Breast epithelium (tissue), 4 donors: ENCODE results near the gene SKOR2. TPM values are rescaled to one million over a fixed set of nuclear protein-coding genes. Genes with fewer than 3 reads are reported as not detected.

Experiments used
- DNase-seq, 2 donors: peaks; one replicate each; pipeline ENCODE4 v3.0.0-alpha.2; 2019; ENCODE audit warnings: low spot score in 2 of 2
- H3K27ac ChIP-seq, 2 donors: fragments of 200-600 bp; sonication (generic) in 1 of 2; one replicate each; pipeline ENCODE4 v1.5.1; 2016 to 2019; ENCODE audit warnings: mild to moderate bottlenecking in 1 of 2
- H3K27me3 ChIP-seq, 2 donors: fragments of 200-600 bp; sonication (generic) in 1 of 2; one replicate each; pipeline versions ENCODE4 v1.5.1 to v1.6.0; 2017 to 2019; ENCODE audit warnings: control low read depth in 1 of 2, mild to moderate bottlenecking in 1 of 2
- H3K36me3 ChIP-seq: fragments of 200-600 bp; one replicate; pipeline ENCODE4 v1.5.1; 2019
- H3K4me1 ChIP-seq, 2 donors: fragments of 200-600 bp; sonication (generic); one replicate each; pipeline ENCODE4 v1.5.1; 2016 to 2019; ENCODE audit warnings: control low read depth in 1 of 2
- H3K4me3 ChIP-seq, 3 donors: fragments of 200-600 bp; sonication (generic); 1 replicate in 2 of 3; 2 replicates in 1 of 3; pipeline ENCODE4 v1.5.1; 2016 to 2019; ENCODE audit warnings: mild to moderate bottlenecking in 3 of 3, moderate library complexity in 2 of 3
- H3K9me3 ChIP-seq, 2 donors: fragments of 200-600 bp; sonication (generic) in 1 of 2; one replicate each; pipeline ENCODE4 v1.5.1; 2016 to 2019; ENCODE audit warnings: control low read depth in 1 of 2
- CTCF ChIP-seq, 3 donors: fragments of 450-650 bp; IDR thresholded peaks; one replicate each; pipeline ENCODE4 v1.5.1; 2016 to 2017; ENCODE audit warnings: antibody characterized with exemption in 3 of 3, mild to moderate bottlenecking in 3 of 3, moderate library complexity in 3 of 3
- POLR2A ChIP-seq: fragments of 450-650 bp; IDR thresholded peaks from one replicate; pipeline ENCODE4 v1.6.1; 2016; ENCODE audit warnings: antibody characterized with exemption, mild to moderate bottlenecking, moderate library complexity
- POLR2AphosphoS5 ChIP-seq, 3 donors: sonication (generic); formaldehyde crosslinking; IDR thresholded peaks; one replicate each; pipeline ENCODE4 v1.6.1; 2017; ENCODE audit warnings: antibody characterized with exemption in 3 of 3
- intact Hi-C: fragments of 100-400 bp; cut with DNase I; formaldehyde crosslinking; loops from one replicate; pipeline ENCODE4 v1.15.1; 2023; ENCODE audit warnings: low total_unique reads
- total RNA-seq, 3 donors: library from RNA; depleted of rRNA; stranded (reverse); fragments of >200 nt; gene quantifications; one replicate each; pipeline ENCODE4 v1.1.0, GENCODE V29; 2016

Gene SKOR2
- total RNA-seq, 3 donors from 2014 or later, result not detected

DNA sequence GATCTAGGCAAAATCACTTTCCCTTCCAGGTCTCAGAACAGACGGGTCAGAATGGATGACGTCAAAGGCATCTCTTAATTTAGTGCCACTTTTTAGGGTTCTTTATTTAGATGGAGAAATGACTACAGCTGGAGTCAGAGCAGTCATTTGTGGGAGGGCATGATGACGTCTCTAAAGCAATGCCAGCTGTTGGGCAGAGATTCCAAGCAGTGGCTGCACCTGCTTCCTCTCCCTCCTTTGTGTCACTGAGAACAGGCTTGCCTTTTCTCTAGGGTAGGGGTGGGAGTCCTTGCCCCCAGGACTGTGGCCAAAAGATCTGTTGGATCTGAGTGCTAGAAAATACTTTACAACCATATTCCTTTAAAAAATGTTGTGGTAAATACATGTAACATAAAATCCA is 28.7 kb upstream of the SKOR2 start:
- TF ChIP-seq POLR2AphosphoS5 (IDR thresholded peaks at IDR 0.05), result no peak
- no peak for TF ChIP-seq POLR2A
- DNase-seq, result no peak
- intact Hi-C loops, result no loop called here

DNA sequence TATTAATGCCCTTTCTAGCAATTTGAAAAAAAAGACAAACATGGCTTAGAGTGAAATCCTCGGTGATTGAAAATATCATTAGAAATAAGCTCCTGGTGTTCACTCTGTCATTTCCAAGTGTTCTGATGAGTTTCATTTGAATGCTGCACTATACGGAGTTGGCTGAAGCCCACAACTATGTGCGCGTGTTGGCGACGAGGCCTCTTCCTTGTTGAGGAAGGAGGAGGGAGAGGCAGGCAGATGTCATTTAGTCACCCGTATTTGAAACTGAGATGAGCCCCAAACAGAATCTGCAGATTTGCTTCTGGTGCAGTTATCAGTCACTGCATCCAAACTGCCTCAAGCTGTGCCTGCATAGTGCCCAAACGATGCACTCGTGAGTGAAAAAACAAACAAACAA is 23.5 kb upstream of the SKOR2 start:
- Histone ChIP-seq H3K36me3 (no peaks in the 10 kb centered on the region), H3K9me3 (peaks cover 0 to 6% of the 10 kb centered on the region in 2 donors), H3K27me3 (peaks cover 0 to 21% of the 10 kb centered on the region in 2 donors), H3K27ac (no peak overlapping the region), H3K4me1 (no peaks in the 10 kb centered on the region), H3K4me3 (no peak overlapping the region)
- TF ChIP-seq CTCF (IDR thresholded peaks at IDR 0.05) (no peak), POLR2AphosphoS5 (IDR thresholded peaks at IDR 0.05) (no peak), POLR2A (no peak)
- DNase-seq, result no peak
- intact Hi-C loops, result no loop called here

More for the DNA sequence above, 28.7 kb upstream of the SKOR2 start:
- Histone ChIP-seq H3K27ac (no peak overlapping the region), H3K4me1 (no peaks in the 10 kb centered on the region), H3K9me3 (peaks cover 0 to 6% of the 10 kb centered on the region in 2 donors), H3K36me3 (no peaks in the 10 kb centered on the region), H3K4me3 (no peak overlapping the region), H3K27me3 (peaks cover 0 to 15% of the 10 kb centered on the region in 2 donors)

DNA sequence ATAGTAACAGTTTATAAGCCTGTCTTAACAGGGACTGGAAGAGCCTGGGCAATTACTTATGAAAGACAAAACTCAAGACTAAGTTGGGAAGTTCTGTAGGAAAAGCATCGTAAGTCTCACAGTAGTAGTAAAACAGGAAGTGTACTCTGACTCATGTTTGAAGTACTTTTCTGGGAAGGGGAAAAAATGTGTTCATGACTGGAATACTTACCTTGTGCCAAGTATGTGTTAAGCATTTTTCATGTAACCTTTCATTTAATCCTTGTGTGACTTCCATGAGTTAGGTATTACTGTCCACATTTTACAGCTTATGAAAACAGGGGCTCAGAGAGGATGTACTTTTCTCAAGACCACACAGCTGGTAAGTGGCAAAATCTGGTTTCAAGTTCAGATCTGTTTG is 13.7 kb upstream of the SKOR2 start:
- DNase-seq, result no peak
- Histone ChIP-seq H3K36me3 (no peaks in the 10 kb centered on the region), H3K4me3 (no peak overlapping the region), H3K27me3 (peaks cover 7 to 57% of the 10 kb centered on the region in 2 donors), H3K27ac (no peak overlapping the region), H3K4me1 (no peaks in the 10 kb centered on the region), H3K9me3 (no peaks in the 10 kb centered on the region)
- TF ChIP-seq POLR2AphosphoS5 (IDR thresholded peaks at IDR 0.05) (no peak), POLR2A (no peak), CTCF (IDR thresholded peaks at IDR 0.05) (no peak)
- intact Hi-C loops, result no loop called here

GRCh38 chr18:47264308-47264700 is 12.8 kb upstream of the SKOR2 start:
- DNase-seq, result no peak
- Histone ChIP-seq H3K9me3 (no peaks in the 10 kb centered on the region), H3K27ac (no peak overlapping the region), H3K4me3 (peak overlapping the region in 1 of 3 donors; percentile 55), H3K36me3 (no peaks in the 10 kb centered on the region), H3K27me3 (peaks cover 7 to 65% of the 10 kb centered on the region in 2 donors), H3K4me1 (no peaks in the 10 kb centered on the region)
- TF ChIP-seq POLR2AphosphoS5 (IDR thresholded peaks at IDR 0.05) (no peak), CTCF (IDR thresholded peaks at IDR 0.05) (no peak), POLR2A (no peak)
- intact Hi-C loops, result no loop called here

- Histone ChIP-seq H3K4me1 (no peaks in the 10 kb centered on the region), H3K4me3 (peak overlapping the region in 2 of 3 donors; percentile 10 to 55), H3K9me3 (no peaks in the 10 kb centered on the region), H3K36me3 (no peaks in the 10 kb centered on the region), H3K27me3 (peaks cover 7 to 72% of the 10 kb centered on the region in 2 donors), H3K27ac (no peak overlapping the region)
- intact Hi-C loops, result no loop called here
- no peak for DNase-seq
- TF ChIP-seq CTCF (IDR thresholded peaks at IDR 0.05), result no peak
- no peak for TF ChIP-seq POLR2A
- no peak for TF ChIP-seq POLR2AphosphoS5 (IDR thresholded peaks at IDR 0.05)
Observed at GRCh38 chr18:47263430-47264307, 12.2 kb upstream of the SKOR2 start.
